Left renal cortex interstitium (tissue), 4 donors: ENCODE results near the gene FRRS1L. TPM values are rescaled to one million over a fixed set of nuclear protein-coding genes. Genes with fewer than 3 reads are reported as not detected.

ENCODE experiments used
- DNase-seq, 4 donors: peaks; one replicate each; pipeline ENCODE4 v3.0.0-alpha.2; 2013; ENCODE audit warnings: low read depth in 4 of 4, low spot score in 2 of 4, missing footprints in 1 of 4
- polyA plus RNA-seq, 4 donors: library from polyadenylated mRNA; unstranded; fragments of 120-200 nt; gene quantifications; one replicate each; pipeline ENCODE4 v1.2.1, GENCODE V29; 2013; ENCODE audit not compliant: insufficient read length in 4 of 4

Gene FRRS1L, protein sequence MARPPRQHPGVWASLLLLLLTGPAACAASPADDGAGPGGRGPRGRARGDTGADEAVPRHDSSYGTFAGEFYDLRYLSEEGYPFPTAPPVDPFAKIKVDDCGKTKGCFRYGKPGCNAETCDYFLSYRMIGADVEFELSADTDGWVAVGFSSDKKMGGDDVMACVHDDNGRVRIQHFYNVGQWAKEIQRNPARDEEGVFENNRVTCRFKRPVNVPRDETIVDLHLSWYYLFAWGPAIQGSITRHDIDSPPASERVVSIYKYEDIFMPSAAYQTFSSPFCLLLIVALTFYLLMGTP
- 1 to 10 TPM; 2.4 to 4.4 (median 3.1) TPM for polyA plus RNA-seq

DNA sequence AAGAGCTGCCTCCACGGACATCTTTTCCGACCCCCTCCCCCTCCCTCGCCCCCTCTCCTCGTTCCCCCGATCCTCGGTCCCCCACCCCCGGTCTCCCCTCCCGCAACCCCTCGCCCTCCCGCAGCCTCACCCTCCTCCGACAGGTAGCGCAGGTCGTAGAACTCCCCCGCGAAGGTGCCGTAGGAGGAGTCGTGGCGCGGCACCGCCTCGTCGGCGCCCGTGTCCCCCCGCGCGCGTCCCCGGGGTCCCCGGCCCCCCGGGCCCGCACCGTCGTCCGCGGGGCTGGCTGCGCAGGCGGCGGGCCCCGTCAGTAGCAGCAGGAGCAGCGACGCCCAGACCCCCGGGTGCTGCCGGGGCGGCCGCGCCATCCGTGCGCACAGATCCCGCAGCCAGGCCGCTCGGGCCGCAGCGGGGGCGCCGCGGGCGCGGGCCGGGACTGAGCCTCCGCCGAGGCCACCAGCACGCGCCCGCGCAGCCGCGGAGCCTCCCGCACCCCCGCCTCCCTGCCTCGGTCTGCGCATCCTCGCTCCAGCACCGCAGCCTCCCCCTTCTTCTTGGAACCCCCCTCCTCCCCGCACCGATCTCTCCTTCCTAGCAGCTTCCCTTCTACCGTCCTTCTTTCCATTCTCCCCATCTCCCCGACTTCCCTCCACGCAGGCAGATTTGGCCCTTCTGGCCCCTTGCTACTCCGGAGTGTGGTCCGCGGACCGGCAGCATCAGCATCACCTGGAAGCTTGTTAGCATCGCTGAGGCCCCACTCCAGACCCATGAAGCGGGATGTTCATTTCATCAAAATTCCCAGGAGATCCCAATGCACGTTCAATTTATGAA lies at the start of gene FRRS1L:
Gene FRRS1L, minus strand, starts transcription at position 479 of the 831 bp plus-strand sequence. Its CDS starts 111 bp downstream, at position 368.
- peak in 1 of 4 donors; percentile 10 for DNase-seq

- DNase-seq, result no peak
Measured at GRCh38 chr9:109214414-109214813, 47.4 kb upstream of the FRRS1L start.

DNA sequence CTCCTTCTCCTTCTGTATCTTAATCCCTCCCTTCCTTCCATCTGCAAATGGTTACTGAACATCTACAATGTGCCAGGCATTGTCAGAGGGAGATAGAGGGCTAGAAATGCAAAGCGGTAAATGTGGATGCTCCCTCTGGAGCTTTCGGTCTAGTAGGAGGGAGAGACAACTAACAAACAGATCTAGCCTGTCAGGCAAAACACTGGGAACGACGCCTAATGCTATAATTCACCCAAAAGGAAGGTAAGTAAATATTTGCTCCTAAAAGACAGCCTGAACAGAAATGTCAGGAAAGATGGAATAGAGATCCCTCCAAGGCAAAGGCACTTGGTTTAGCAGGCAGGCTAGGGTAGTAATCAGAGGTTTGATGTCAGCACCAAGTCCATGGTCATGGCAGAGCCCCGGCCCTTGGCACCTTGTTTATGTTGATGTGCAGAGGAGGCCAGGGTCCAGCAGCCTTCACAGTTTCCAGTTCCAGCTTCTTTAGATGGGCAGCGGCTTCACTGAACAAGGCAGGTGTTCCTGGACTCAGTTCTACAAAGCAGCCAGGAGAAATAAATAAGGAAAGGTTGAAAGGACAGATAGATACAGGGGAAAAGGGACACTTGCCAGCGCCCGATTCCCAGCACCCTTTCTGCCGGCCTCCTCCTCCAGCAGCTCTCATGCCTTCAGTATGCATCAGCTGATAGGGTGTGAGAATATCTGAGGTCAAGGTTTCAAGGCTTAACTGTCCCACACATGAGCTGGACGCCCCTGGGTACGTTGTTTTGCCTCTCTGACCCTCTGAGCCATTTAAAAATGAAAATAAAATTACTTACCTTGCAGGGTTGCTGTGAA lies 46.5 kb upstream of the FRRS1L start:
- no peak for DNase-seq

DNA sequence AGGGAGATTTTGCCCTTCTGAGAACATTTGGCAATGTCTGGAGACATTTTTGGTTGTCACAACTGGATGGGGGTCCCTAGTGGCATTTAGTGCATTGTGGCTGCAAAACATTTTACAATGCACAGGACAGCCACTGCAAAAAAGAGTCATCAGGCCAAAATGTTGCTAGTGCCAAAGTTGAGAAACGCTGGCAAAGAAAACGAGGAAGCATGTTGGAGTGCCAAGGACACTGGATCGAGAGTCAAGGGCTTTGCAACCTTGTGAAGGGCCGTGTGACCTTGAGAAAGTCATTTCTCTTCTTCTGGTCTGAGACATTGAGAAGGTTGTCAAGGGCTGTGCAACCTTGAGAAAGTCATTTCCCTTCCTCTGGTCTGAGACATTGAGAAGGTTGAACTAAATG lies 45.7 kb upstream of the FRRS1L start:
- DNase-seq, result no peak

DNA sequence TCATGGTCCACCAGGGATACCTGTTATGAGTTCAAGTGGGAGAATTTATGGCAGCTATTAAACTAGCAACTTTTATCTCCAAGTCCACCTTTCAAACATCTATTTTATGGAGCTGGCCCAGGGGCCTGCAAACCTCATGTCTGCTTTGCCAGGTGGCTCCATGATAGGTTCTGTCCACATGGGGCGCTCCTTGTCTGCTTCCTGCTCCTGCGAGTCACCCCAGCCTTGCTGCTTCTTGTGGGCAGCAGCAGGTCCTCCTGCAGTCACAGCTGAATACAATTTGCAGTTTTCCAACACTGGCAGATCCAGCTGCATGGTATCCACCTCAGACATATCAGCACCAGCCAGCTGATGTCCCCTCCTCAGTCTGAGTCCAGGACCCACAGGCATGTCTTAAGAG lies 39.6 kb upstream of the FRRS1L start:
- DNase-seq, result no peak

- no peak for DNase-seq
Measured at GRCh38 chr9:109205526-109205925, 38.5 kb upstream of the FRRS1L start.

DNA sequence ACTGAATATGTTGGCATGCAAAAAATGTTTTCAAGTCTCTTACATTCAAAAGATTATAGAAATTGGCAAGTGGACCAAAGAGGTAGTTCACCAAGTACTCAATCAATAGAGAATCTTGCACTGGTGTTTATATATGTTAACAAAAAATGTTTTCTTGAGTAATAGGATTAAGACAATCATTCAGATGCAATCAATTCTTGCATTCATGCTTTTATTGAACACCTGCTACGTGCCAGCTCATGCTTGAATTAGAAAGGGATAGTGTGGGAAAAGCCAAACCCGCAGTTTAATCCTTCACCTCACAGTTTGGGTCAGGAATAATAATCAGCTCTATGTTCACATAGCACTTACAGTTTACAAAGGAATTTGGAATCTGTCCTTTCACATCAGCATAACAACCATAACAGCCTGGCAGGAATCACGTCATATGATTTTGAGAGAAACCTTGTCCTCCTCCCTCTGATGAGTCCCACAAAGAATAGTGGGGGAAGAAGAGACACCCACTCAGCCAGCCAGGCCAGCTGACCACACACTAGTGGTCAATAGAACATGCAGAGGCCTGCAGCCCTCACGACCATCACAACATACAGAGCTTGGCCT lies 36.8 kb upstream of the FRRS1L start:
- DNase-seq, result no peak

DNA sequence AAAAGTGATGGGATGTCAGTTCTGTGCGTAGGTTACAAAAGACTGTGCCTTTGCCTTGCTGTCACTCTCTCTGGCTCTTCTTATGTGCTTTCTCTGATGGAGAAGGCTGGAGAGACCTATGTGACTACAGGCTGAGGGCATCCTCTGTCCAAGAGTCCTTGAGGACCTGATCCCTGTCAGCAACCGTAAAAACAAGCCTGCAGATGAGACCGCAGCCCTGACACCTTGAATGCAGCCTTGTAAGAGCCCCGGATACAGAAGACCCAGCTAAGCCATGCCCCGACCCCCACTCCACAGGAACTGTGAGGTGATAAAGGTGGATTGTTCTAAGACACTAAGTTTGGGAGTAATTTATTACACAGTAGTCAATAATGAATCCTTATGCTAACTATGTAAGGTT lies 32.6 kb upstream of the FRRS1L start:
- no peak for DNase-seq

GRCh38 chr9:109198736-109199382 lies 31.8 kb upstream of the FRRS1L start:
- no peak for DNase-seq

DNA sequence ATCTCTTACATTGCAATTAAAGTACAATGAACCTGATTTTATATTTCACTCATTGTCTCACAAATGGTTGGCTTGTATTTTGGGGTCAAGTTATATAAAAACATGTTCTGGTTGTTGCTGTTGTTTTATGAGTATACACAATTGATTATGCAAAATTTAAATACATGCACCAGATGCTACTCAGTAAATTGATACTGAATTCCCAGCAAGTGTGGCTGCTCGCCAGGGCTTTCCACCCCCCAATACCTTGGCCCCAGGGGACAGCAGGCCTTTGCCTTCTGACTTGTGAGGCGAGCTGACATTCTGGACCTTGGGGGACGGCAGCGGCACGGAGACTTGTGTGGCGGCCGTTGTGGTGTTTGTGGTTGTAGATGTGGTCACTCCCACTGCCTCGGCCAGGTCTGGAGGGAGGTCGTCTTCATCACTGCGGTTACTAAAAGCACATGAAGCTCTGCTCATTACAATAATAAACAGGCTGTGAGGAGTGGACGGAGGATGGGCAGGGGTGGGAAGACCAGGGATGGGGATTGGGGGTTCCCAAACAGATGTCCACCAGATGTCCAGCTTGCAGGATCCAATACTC lies 27.0 kb upstream of the FRRS1L start:
- no peak for DNase-seq

GRCh38 chr9:109192732-109193361 lies 25.8 kb upstream of the FRRS1L start:
- DNase-seq, result peak in 1 of 4 donors; percentile 24

DNA sequence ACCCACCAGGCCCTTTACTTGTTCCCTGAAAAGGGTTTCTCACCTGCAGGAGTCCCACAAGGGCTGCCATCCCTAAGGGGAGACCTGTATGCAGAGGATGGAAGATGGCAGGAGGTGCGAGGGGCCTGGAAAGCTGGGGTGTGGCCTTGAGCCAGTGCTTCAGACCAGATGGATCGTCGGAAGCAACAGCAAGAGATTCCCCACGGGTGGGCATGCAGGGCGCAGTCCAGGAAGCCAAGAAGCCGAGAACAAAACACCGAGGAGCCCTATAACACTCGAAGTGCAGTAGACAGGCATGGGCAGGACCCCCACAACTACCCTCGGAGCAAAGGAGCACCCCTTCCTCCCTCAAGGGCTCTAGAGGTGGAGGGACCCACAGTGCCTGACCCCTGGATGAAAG lies 24.7 kb upstream of the FRRS1L start:
- DNase-seq, result no peak

GRCh38 chr9:109190151-109190550 lies 23.1 kb upstream of the FRRS1L start:
- no peak for DNase-seq

DNA sequence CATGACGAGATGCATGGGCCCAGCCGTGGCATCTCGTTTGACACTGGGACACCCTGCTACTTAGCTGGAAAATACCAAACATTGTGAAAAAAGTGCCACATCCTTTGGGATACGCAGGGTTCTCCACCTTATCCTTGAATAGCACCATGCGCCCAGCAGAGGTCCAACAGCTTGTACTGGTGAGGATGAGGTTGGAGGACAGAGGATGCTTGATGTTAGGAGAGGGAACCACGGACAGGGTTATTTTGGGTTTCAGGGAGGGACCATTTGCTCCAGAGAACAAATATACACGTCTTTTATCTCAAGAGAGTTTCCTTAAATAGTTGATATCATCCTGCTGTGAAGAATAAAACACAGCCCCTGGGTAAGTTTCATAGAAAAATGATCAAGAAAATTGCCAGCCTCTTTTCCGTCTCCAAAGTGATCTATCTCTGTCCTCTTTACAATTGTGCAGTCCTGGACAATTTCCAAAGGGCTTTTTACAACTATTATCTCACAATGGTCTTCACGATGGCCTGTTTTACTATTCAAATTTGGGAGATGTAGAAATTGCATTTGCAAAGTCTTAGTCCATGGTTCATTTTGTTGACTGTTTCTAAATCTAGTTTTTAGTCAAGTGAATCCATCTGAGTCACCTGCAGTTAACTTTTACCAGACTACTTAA lies 19.9 kb upstream of the FRRS1L start:
- no peak for DNase-seq

GRCh38 chr9:109182940-109183798 lies 16.1 kb upstream of the FRRS1L start:
- DNase-seq, result no peak

GRCh38 chr9:109182550-109182939 lies 15.5 kb upstream of the FRRS1L start:
- no peak for DNase-seq

DNA sequence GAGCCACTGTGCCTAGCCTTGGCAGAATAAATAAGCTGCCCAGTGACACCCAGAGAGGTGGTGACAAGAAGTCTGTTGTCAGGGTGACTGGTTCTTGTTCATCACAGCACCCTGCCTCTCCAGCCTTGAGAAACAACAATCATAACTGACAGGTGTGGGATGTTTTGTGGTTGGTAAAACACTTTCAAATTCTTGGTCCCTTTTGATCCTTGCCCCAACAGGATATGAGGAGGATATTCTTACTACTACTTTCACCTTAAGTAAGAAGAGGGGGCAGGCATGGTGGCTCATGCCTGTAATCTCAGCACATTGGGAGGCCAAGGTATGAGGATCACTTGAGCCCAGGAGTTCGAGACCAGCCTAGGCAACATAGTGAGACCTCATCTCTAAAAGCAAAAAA lies 14.2 kb upstream of the FRRS1L start:
- DNase-seq, result no peak
